T-helper 1 cell (primary cell): ENCODE measurements around the gene FAM114A1.

Source experiments
- DNase-seq, 5 donors: peaks; one replicate each; pipeline ENCODE4 v3.0.0-alpha.2; 2012 to 2020
- total RNA-seq, 4 donors: gene quantifications; one replicate each; lab custom pipeline; 2026; lab: John Stamatoyannopoulos, UW

FAM114A1 gene
- 0 to 0.15 (median 0) reads per million in 4 donors for total RNA-seq

DNA sequence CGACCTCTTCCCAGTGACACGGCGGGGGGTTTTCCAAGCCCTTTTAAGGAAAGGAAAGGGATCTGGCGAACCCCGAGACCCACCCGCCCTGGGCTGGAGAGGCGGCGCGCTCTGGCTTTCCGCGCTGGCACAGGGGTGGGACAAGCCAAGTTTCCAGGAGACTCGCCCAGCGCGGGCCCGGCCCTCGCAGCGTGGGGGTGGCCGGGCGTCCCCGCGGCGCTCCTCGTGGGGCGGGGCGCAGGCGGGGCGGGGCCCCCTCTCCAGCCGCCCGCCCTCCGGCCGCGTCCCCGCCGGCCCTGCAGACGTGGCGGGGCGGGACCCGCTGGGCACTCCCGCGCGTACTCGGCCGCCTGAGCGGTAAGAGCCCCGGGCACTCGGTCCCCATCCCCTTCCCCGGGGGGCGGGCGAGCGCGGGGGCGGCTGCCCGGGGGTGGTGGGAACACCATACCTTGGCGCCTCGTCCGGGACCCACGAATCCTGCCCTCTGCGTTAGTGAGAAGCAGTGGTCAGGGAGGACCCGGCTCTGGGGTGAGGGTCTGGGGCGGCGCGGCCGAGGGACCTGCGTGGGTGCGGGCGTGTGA, at the start of gene FAM114A1:
FAM114A1 (plus strand) TSS at position 329 of the 581 bp plus-strand sequence. CDS start 10,273 bp downstream, outside the sequence.
- peak in 2 of 5 donors; percentile 14 to 15 for DNase-seq

DNA sequence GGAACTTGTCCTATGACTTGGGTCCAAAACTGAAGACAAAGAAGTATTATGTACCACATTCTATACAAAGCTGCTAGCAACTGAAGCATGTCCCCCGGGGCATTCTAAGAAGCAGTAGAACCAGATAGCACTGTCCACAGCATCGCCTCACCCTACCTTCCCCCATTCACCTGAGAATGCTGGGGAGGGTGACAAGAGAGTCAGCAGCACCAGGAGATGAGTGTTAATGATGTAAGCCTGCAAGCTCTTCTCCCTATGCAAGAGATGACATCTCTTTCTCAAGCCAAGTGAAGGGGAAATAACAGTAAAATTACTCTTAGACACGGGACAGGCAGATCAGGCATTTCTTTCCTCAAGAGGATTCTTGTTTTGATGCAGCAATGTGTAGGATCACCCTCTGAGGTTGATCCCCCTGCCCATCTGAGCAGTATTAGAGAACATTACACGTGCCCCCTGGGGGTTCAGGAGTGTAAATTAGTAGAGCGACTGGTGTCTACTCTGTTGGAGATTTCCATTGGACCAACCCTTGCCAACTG, 49.1 kb upstream of the FAM114A1 start:
- DNase-seq = no peak

DNA sequence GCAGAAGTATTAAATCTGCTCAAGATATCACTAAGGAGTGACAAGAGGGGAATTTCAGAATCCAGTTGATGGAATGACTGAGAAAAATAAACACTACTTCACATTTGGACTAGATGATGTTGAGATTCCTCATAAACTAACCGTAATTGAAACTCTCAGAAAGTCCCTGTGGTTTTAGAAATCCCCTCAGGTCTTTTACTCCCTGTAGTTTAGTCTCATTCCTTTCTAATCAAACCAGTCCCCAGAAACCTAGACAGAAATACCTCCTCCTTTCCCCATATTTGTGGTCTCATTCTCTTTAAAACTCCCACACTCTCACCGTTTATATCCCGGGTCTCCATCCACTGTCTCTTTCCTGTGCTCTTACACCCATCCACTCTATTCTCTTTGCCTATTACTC, 48.0 kb upstream of the FAM114A1 start:
- no peak for DNase-seq

DNA sequence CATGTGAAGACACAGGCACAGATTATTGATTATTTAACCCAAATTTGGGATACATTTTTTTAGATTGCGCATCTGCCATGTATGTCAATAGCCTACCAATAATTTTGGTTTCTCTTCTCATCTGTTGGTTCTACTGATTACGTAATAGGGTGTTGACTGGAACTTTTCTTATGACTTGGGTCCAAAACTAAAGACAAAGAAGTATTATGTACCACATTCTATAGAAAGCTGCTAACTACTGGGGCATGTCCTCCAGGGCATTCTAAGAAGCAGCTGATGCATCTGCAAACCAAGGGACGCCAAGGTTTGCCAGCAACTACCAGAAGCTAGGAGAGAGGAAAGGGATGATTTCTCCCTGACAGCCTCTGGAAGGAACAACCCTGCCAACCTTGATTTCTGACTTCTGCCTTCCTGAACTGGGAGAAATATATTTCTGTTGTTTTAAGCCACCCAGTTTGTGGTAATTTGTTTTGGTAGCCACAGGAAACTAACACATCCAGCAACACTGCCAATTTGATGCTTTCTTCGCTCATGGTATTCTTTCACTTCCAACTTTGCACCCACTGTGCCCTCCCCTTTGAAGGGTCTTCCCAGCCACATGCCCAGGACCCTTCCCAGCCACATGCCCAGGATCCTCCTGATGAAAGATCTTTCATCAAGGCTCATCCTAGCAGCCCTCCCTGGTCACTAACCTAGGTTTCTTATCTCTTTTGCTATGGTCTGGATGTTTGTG, 47.1 kb upstream of the FAM114A1 start:
- no peak for DNase-seq

DNA sequence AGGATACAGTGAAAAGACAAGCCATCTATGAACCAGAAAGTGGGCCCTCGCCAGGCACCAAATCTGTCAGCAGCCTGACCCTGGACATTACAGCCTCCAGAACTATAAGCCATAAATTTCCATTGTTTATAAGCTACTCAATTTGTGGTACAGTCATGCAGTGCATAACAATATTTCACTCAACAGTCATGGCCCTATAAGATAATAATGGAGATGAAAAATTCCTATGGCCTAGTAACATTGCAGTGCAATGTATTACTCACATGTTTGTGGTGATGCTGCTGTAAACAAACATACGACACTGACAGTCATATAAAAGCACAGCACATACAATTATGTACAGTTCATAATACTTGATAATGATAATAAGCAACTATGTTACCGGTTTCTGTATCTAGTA, 45.9 kb upstream of the FAM114A1 start:
- no peak for DNase-seq

DNA sequence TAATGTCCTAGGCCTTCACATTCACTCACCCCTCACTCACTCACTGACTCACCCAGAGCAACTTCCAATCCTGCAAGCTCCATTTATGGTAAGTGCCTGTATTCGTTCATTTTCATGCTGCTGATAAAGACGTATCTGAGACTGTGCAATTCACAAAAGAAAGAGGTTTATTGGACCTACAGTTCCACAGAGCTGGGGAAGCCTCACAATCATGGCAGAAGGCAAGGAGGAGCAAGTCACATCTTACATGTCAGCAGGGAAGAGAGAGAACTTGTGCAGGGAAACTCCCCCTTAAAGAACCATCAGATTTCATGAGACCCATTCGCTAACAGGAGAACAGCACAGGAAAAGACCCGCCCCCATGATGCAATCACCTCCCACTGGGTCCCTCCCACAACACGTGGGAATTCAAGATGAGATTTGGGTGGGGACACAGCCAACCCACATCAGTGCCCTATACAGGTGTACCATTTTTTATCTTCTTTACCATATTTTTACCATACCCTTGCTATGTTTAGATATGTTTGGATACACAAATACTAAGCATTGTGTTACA, 44.8 kb upstream of the FAM114A1 start:
- no peak for DNase-seq

DNA sequence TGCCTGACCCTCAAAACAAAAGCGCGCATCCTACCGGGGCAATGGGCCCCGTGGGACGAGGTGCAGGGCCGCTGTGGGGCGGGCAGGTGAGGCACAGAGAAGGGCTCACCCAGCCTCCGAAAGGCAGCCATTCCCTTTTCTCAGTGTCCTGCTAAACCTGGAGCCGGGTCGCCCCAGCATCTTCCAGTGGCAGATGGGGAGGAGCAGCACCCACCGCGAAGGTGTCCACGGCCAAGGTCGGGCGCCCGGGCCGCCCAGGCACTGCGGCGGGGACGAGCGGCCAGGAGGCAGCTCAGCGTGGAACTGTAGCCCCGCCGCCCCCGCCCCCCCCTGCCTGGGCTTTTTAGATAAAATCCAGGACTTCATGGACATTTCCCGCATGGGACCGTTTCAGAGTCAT, 43.8 kb upstream of the FAM114A1 start:
- no peak for DNase-seq

DNA sequence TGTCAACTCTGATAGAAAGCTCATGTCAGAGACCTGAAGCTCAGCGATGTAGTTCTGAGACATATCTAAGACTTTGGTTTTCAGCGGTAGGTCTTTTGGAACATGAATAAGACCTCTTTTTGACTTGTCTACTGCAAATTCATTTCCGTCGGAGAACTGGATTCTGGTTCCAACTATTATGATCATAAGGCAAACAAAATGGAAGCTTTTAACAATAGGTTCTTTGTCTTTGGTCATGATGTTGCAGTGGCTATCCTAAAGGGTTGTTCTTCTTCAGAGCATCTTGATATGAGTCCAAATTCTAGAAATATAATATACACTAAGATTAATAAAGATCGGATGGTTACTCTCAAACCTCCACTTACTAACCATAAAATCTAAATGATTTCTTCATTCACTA, 38.4 kb upstream of the FAM114A1 start:
- no peak for DNase-seq

DNA sequence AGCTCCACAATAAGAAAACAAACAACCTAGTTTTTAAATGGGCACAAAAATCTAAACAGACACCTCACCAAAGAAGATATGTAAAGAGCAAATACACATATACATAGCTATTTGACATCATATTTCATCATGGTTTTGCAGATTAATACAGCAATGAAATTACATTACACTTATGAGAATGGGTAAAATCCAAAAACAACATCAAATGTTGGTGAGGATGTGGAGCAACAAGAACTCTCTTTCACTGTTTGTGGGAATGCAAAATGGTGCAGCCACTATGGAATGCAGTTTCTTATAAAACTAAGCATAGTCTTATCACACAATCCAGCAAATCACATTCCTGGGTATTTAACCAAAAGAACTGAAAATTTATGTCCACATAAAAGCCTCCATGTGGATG, 36.0 kb upstream of the FAM114A1 start:
- no peak for DNase-seq

DNA sequence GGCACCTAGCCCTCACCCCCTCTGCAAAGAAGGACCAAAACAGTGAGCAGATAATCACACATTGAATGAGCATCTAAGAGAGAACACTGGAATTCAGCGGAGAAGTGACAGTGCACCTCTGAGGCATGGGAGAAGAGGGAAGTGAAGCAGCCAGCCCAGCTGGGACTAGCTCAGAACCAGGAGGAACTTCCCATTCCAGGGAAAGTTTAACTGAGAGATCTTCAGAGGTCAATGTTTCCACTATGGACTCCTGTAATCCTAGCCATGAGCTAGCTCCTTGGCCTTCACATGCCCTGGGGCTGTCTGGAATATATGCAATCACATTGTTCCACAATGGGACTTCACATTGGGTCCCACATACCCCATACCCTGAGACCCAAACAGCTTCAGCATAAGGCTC, 35.4 kb upstream of the FAM114A1 start:
- DNase-seq = no peak

DNA sequence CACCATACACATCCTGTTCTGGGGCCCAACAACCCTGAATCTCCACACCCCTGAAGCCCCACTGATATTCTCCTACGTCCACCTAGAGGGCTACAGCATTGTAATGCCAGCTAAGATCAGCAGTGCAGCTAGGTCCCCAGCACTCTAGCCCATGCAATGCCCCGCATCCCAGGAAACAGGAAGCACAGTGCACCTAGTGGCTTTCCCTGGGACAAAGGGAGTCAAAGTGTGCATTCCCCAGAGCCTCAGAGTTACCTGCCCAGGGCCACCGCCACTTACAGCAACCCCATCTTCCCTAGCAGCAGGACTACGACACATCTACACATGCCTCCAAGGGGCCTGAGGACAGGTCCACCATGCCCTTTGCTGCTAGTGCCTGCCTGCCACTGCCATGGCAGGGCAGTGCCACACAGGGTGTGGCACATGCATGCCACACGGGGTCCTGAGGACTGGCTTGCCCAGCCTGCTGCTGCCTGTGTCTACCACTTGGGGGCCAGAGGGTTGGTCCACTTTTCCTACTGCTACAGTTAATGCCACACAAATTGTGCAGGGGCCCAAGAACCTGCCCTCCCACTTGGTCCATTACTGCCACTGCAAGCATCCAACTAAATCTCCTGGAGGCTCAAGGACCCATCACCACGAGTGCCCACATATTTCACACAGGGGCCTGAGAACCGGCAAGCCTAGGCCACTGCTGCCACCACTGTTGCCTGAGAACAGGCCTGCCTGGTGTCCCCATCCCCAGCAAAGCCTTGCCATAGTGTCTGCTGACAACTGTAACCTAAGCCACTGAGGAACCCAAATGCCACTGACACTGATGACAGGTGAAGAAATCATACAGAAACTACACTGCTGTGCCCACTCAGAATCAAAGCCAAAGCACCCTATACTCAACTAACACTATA, 34.7 kb upstream of the FAM114A1 start:
- DNase-seq = no peak

DNA sequence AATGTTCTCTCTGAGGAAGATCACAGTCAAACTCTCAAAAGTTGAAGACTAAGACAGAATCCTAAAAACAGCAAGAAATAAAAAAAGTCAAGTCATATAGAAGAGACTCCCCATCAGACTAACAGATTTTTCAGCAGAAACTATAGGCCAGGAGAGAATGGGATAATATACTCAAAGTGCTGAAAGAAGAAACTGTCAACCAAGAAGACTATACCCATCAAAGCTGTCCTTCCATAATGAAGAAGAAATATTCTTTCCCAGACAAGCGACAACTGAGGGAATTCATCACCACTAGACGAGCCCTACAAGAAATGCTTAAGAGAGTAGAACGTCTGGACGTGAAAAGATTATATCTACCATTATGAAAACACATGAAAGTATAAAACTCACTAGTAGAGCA, 33.0 kb upstream of the FAM114A1 start:
- no peak for DNase-seq

DNA sequence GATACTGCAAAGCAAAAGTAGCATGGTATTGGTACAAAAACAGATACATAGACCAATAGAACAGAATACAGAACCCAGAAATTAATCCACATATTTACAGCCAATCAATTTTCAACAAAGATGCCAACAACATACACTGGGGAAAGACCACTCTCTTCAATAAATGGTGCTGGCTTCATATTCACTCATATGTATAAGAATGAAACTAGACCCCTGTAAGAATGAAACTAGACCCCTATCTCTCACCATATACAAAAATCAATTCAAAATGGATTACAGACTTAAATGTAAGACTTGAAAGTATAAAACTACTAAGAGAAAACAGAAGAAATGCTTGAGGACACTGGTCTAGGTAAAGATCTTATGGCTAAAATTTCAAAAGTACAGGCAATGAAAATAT, 30.3 kb upstream of the FAM114A1 start:
- DNase-seq = no peak

DNA sequence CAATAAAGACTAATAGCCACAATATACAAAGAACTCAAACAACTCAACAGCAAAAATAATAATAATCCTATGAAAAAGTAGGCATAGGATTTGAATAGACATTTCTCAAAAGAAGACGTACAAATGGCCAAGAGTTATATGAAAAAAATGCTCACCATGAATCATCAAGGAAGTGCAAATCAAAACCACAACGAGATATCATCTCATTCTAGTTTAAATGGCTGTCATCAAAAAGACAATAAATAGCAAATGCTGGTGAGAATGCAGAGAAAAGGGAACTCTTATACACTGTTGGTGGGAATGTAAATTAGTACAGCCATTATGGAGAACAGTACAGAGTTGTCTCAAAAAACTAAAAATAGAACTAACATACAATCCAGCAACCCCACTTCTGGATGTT, 29.8 kb upstream of the FAM114A1 start:
- peak in 1 of 5 donors; percentile 33 for DNase-seq

DNA sequence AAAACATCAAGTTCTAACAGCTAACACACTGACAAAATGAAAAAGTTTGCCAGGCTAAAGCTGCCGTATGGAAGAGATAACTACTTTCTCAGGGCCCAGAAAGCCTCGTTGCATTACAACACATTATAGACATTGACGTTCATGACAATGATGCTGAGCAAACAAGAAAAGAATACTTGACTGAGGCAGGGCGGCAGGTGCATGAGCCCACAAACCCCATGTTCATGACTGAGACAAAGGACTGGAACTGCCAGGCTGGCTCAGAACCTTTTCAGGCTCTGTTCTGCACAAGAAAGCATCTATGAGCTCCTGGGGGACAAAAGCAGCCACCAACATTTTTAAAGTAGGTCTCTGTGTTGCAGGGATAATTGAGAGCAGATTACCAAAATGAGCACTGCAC, 24.6 kb upstream of the FAM114A1 start:
- DNase-seq = no peak

DNA sequence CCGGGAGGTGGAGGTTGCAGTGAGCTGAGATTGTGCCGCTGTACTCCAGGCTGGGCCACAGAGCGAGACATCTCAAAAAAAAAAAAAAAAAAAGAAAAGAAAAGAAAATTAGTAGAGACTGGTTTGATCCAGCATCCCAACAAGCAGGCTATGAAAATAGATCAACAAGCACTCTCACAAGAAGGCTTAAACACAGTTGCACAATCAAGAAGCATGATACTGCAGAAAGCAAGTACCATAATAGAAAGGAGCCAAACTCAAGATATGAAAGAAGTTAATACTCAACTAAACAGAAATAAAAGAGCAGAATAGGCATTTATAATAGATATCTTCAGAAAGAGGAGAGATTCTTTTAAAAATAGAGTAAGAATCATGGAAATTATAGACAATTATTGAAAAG, 21.6 kb upstream of the FAM114A1 start:
- DNase-seq = no peak

DNA sequence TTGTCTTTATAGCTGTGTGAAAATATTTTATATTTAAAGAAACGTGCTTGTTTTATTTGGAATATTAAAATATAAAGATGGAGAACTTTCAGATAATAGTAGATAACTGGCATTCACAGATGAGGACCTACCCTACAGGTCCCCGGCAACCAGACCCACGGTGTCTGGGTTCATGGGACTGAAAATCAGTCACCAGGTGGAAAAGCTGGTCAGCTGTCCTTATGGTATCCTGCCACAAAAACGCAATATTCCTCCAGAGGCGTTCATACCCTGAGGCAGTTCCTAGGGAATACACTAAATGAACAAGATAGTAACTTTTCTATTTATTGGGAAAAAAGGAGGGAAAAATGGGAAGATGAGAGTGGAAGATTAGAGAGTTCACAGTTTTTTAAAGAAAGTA, 12.1 kb upstream of the FAM114A1 start:
- no peak for DNase-seq

DNA sequence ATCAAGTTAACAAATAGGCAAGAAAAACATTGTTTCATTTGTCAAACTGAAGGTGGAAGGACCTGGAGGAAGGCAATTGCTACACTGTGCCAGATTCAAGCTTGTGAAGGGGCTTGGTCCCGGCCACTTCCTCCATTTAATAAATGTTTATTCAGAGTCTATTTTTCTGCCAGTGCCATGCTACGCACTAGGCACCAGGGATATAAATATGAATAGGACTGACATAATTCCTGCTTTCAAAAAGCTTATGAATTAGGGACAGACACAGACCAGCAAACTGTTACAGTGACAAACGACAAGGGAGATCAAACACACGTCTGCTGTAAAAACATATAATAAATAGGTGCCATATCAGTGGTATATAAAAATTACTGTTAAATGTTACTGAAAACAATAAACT, 11.6 kb upstream of the FAM114A1 start:
- peak in 1 of 5 donors; percentile 63 for DNase-seq

DNA sequence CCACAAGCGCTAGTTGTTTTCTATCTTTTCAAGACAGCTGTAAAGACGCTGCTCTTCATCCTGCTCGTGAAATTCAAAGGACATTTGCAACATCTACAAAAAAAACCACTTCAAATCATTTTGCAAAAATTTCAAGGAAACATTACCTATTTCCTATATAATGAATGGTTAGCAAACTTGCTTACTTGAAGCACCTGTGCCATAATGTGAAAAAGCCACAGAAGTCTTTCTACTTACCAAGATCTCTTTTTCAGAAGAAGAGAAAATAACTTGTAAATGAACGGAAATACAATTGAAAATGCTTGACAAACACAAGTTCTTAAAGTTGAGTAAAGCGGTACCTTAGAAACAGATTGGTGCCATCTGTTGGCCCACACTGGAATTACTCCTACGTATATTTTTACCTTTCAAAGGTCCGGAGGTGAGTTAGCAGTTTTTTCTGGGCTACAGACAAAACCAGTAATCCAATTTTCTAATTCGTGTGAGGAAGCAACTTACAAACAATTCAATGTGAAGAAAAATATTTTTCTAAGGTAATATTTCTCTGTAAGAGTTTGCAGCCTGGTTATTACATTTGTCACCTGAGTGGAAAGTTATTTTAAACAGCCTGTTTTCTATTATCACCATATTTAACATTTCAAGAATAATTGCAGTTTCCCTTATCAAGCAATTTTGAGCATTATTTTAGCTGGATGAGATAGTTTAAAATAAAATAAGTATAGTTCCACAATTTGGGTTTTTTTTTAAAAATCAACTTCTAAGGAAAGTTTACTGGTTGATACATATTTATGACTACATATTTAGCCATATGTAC, 10.9 kb upstream of the FAM114A1 start, which contains the start of gene TLR6:
TLR6 (minus strand) TSS at position 294 of the 814 bp plus-strand sequence. CDS start 27,344 bp downstream, outside the sequence.
- DNase-seq = peak in 4 of 5 donors; percentile 27 to 90 (median 56)

DNA sequence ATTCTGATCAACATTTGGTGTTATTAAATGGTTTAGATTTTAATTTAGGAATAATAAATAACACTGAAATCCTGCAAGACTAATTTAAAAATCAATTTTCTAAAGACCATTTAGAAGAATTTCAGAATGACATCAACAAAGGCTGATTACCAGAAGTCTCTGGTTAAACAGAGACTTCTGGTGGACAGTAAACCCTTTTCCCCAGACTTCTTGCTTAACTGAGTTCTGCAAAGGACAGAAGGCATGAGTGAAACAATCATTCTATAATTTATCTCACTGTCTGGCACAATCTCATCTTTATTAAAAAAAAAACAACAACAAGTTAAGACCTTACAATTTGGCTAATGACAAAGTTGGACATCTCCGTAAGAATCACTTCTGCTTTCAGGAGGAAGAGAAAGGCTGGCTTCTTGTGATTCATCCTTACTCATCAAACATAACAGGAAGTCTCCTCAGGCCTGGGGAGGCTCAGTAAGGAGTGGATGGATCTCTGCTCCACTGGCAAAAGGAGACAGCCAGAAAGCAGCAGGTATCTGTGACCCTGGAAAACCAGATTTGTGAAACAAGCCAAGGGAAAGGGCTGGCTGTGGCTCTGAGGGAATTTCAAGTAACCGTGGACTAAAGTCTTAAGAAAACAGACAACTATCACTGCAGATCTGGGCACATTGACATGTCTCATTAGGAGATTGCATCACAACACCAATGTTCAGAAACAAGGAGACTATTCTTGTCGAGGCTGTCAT, 10.1 kb upstream of the FAM114A1 start:
- peak in 1 of 5 donors; percentile 79 for DNase-seq

DNA sequence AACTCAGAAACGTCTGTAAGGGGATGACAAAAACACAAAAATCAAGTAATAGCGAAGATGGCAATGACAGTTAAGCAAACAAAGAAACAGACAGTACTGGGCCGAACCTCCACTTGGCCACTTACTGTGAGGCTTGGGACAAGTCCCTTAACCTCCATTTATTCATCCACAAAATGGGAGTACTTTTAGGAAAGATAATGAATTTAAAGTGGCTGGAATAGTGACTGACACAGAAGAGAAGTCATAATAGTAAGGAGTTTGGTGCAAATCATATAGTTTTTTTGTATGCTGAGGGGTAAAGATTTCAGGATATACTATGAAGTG, 9.5 kb upstream of the FAM114A1 start:
- no peak for DNase-seq
